Breast epithelium (tissue), 3 donors: ENCODE results near the gene LUZP1.

Source experiments
- CTCF ChIP-seq, 3 donors: fragments of 450-650 bp; IDR thresholded peaks; one replicate each; pipeline ENCODE4 v1.5.1; 2016 to 2017; ENCODE audit warnings: antibody characterized with exemption in 3 of 3, mild to moderate bottlenecking in 3 of 3, moderate library complexity in 3 of 3
- POLR2A ChIP-seq: fragments of 450-650 bp; IDR thresholded peaks from one replicate; pipeline ENCODE4 v1.6.1; 2016; ENCODE audit warnings: antibody characterized with exemption, mild to moderate bottlenecking, moderate library complexity

GRCh38 chr1:23116216-23116836, 52.3 kb downstream of the LUZP1 start:
- no peak for TF ChIP-seq CTCF (IDR thresholded peaks at IDR 0.05)
- no peak for TF ChIP-seq POLR2A
